ENCODE results near the gene C2orf42.
A peak's percentile ranks its signal among the peaks of the same experiment; 100 is the strongest.
"Not testable (repeated sequence)": the region's sequence is repeated elsewhere in the genome, so short reads cannot be mapped to it uniquely, and the experiment has no call there.

Gene C2orf42

DNA sequence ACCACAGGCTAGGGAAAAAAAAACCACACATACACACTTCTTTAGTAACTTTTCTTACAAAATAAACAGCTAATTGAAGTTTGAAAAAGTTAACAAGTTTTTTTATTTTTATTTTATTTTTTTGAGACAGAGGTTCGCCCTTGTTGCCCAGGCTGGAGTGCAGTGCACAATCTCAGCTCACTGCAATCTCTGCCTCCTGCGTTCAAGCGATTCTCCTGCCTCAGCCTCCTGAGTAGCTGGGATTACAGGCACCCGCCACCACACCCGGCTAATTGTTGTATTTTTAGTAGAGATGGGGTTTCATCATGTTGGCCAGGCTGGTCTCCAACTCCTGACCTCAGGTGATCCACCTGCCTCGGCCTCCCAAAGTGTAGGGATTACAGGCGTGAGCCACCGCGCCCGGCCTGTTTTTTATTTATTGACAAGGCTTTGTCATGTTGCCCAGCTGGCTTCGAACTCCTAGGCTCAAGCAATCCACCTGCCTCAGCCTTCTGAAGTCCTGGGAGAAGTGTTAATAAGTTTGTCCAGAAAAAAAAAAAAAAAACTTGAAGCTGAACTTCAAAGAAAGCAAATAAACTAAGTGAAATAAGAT lies 21.1 kb downstream of the C2orf42 start:
- not testable (repeated sequence) for DNase-seq

DNA sequence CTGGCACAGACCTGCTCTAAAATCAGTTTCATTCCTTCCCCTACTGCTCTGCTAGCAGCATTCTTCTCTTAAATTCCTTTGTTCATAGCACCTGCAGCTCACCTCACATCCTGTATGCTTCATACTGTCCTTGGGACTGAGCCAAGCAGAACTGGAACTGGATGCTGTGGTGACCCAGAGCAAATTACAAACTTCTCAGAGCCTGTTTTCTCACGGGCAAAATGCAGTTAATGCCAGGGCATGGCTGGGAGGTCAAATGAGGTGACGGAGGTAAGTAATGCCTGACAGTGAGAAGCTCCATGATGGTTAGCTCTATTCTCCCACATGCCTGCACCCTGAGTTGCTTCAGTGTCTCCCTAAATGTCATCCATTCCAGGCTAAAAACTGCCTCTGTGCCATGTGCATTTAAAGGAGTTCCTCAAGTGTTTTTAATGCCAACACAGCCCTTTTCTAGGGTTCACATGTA lies 29.7 kb downstream of the C2orf42 start:
- DNase-seq: no peak

DNA sequence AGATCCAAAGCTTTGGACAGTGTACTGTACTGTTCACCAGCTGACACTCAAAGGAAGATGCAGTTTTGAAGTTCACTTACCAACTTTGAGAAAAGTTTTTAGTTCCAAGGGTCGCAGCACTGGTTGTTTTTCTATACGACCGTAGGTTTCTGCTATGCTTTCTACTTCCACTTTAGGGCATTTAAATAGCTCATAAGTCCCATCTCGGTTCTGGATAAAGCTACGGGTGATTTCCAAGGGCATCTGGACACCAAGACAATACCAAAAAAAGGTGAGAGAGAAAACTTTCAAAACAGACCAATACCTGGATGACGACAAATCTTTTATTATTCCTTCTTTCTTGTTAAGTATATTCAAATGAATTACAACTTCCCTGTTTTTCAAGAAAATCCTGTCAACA lies 30.3 kb downstream of the C2orf42 start:
- DNase-seq: no peak

DNA sequence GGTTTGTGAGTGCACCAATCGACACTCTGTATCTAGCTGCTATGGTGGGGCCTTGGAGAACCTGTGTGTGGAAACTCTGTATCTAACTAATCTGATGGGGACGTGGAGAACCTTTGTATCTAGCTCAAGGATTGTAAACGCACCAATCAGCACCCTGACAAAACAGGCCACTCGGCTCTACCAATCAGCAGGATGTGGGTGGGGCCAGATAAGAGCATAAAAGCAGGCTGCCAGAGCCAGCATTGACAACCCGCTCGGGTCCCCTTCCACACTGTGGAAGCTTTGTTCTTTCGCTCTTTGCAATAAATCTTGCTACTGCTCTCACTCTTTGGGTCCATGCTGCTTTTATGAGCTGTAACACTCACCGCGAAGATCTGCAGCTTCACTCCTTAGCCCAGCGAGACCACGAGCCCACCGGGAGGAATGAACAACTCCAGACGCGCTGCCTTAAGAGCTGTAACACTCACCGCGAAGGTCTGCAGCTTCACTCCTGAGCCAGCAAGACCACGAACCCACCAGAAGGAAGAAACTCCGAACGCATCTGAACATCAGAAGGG lies 41.6 kb downstream of the C2orf42 start:
- not testable (repeated sequence) for DNase-seq

DNA sequence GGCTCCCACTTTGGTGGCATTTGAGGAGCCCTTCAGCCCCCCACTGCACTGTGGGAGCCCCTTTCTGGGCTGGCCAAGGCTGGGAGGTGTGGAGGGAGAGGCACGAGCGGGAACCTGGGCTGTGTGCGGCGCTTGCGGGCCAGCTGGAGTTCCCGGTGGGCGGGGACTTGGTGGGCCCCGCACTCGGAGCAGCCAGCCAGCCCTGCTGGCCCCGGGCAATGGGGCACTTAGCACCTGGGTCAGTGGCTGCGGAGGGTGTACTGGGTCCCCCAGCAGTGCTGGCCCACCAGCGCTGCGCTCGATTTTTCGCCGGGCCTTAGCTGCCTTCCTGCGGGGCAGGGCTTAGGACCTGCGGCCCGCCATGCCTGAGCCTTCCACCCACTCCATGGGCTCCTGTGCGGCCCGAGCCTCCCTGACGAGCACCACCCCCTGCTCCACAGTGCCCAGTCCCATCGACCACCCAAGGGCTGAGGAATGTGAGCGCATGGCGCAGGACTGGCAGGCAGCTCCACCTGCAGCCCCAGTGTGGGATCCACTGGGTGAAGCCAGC lies 42.5 kb downstream of the C2orf42 start:
- DNase-seq: not testable (repeated sequence)

DNA sequence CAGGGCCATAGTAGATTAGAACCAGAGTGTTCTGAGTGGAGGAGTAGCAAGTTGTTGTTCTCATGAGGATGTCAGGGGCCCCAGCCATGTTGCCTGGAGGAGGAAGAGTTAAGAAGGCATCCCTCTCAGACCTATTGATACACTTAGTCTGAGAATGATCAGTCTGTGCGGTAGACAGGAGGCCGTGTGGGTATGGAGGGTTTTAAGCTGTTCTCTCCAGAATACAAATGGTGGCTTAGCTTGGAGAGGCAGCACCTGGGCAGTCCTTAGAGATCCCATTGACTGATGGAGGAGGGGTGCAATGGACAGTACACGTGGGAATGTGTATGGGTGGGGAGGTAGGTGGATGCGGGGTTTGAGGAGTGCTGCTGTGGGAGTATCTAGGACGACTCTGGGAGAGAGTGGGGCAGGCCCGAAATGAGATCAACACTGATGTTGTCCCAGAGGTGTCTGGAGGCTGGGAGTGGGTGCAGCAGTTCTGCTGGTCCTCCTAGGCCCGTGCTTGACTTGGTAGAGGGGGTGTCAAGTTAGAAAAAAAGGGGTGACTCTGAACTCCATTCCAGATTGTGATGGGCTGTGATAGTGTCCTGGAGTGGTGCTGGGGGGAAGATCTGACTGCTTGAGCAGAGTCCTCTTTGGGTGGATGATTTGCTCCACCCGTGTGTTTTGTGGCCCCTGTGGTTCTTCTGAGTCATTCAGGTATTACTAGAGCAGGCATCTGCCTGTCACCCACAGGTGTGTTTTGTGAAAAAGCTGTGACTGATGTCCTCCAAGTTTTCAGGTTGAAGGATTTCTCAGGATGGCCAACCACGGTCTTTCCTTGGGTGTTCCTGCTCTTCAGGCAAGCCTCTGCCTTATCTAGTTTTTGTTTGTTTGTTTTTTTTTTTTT lies 44.7 kb downstream of the C2orf42 start:
- no peak for DNase-seq

DNA sequence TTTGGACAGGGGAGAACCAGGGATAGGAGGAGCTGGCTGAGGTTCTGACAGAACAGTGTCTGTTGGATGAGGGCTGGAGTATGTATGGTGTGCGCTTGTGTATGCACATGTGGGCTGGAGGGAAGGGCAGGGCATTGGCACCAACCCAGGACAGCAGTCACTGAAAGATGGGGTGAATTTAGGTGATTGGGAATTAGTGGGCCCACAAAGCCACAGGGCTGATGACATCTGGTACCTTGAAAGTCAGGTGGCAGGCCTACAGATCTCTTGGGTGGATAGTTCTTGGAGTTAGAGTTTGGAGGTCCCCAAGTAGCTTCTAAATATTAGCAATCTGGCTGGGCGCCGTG lies 45.7 kb downstream of the C2orf42 start:
- DNase-seq: no peak

DNA sequence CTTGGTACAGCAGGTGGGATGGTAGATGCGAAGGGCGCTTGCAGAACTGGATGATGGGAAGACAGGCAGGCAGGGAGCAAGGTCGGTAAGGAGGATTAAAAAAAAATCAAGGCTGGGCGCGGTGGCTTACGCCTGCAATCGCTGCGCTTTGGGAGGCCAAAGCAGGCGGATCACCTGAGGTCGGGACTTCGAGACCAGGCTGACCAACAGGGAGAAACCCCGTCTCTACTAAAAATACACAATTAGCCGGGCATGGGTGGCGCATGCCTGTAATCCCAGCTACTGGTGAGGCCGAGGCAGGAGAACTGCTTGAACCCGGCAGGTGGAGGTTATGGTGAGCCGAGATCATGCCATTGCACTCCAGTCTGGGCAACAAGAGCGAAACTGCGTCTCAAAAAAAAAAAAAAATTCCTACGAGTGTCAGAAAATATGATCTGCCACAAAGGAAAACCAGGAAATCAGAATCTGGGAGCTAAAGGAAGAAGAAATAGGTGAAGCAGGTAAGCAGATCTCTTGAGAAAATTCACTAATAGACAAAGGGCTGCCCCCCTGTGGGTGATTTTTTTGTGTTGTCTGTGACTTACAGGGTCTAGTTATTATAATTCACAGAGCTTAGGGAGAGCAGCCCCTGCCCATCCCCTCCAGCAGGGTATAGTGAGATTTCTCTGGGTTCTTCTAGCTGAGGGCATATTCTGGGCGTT lies 46.2 kb downstream of the C2orf42 start:
- DNase-seq: no peak

DNA sequence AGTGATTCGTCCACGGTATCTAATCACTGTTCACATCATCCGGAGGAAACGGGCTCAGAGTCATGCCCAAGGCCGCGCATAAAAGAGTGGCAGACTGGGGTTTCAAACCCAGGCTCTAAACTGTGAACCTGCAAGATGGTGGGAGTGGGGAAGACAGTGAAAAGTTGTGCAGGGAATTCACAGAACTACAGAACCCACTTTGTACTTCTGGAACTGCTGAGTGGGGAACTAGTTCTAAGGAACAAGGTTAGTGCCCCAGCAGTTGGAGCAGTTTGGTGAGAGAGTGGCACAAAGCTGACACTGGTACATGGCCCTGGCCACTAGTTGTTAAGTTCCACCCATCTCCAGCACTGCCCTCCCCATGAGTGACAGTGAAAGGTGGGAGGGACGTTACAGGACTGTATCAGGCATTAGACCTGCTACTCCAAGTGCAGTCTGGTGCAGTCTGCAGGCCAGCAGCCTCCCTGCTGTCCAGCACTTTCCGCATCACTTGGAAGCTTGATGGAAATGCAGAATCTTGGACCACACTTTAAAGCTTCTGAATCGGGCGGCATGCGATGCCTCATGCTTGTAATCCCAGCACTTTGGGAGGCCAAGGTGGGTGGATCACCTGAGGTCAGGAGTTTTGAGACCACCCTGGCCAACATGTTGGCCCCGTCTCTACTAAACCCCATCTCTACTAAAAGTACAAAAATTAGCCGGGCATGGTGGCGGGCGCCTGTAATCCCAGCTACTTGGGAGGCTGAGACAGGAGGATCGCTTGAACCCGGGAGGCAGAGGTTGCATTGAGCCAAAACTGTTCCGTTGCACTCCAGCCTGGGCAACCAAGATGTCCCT lies 47.3 kb downstream of the C2orf42 start:
- DNase-seq: peak; percentile 50

DNA sequence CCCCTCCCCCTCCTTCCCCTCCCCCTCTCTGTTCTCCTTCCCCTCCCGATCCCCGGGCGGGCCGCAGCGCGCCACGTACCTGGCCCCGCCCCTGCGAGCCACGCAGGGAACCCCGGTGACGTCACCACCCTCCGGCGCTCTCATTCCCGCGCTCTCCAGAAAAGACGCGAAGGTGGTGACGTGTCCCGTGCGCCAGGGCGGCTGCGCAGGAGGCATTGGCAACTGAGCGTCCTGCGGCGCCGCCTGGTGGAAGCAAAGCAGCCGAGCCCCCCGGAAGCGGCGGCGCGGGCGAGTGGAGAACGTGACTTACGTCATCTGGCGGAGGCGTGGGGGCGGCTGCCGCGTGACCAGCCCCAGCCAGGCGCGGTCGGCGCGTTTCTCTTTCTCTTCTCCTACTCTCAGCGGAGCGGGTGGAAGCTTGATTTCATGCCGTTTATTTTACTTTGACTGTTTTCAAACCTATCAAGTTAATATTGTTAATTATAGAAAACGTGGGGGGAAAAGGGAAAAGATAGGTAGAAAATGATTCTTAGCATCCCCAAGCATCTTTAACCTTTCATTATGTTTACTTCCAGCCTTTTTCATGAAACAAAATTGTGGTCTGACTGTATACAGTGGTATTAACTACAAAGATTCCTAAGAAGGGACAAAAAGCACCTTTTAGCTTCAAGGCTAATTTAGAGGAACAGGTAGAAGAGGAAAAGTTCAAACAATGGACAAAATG lies 48.1 kb downstream of the C2orf42 start:
- peak; percentile 99 for DNase-seq

DNA sequence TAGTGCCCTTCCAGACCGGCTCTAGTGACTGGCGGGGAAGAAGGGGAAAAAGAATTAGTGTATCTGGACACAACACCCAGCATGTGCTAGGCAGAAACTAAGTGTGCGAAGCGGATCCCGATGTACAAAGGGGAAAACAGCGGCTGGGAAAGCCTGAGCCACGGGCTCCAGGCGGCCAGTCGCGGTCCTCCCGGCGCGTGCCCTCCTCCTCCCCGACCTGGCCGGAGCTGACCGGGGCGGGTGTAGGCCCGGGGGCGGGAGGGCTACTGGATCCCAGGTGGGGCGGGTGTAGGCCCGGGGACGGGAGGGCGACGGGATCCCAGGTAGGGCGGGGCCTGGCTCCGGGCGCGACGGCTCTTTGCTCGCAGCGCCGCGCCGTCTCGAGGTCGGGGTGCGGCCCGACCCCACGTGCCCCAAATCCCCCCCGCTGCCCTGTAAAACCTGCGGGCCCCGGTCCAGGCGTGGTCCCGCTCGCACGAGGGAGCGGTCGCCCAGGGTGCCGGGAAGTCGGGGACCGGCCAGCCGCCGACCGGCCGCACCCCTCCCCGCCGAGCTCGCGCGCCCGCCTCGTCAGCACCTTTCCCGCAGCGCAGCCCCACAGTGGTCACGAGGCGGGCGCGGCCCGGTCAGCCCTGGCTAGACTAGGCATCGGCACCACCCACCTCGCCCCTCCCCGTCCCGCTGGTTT lies 48.8 kb downstream of the C2orf42 start:
- peak; percentile 40 for DNase-seq

DNA sequence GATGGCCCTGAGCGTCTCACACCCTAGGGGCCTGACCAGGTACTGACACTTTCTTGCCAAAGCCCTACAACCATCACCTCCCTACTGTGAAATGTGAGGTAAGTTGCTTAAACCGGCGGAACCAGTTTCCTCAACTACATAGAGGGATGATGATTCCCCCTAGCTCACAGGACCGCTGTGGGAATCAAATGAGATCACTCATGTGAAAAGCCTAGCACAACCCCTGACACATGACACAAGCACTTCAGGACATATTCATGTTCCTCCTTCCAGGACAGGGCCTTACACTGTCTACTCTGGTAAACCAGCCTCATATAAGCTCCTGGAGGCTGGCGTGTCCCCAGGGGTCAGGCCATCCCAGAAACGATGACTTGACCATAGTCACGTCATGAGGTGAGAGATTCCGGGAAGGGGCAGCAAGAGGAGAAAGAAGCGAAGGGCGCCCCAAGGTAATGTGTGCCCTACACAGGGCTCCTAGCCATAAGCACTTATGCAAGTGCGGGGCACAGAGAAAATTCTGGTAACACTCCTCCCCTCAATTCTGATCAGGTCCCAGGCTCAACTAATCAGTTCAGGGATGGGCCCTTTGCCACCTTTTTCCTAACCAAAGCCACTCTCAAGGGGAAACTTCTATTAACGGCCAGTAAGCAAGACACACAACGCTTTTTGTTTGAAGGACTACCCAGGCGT lies 49.5 kb downstream of the C2orf42 start:
- peak; percentile 45 for DNase-seq

DNA sequence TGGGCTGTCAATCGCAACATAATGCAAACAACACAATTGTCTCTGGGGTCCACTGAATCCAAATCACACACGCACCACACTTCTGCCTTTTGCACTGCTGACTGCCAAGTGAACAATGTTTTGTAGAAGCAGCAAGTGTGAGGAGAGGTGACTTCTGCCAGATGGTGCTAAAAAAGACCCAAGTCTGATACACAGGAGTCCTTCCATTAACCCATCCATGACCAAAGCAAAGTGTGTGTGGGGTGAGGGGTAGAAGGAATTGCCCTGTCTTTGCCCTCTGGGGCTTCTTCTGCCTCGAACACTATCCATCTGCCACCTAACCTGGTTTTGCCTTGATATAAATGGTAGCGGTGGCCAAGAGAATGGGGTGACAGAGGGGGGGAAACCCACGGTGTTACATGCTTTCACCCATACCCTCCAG lies 50.0 kb downstream of the C2orf42 start:
- DNase-seq: no peak

DNA sequence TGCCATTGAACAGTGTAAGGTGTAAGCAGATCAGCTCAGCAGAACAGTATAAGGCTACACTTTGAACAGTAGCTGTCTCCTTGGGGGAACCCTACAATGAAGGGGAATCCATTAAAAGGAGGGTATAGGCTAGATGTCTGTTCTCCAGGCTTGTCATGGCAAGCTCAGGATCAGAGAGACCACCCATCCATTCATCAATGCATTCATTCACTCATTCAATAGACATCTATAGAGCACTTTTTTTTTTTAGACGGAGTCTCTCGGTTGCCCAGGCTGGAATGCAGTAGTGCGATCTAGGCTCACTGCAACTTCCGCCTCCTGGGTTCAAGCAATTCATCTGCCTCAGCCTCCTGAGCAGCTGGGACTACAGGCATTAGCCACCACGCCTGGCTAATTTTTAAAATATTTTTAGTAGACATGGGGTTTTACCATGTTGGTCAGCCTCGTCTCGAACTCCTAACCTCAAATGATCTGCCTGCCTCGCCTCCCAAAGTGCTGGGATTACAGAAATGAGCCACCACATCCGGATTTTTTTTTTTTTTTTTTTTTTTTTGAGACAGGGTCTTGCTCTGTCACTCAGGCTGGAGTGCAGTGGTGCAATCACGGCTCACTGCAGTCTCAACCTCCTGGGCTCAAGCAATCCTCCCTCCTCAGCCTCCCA lies 56.4 kb downstream of the C2orf42 start:
- DNase-seq: not testable (repeated sequence)

DNA sequence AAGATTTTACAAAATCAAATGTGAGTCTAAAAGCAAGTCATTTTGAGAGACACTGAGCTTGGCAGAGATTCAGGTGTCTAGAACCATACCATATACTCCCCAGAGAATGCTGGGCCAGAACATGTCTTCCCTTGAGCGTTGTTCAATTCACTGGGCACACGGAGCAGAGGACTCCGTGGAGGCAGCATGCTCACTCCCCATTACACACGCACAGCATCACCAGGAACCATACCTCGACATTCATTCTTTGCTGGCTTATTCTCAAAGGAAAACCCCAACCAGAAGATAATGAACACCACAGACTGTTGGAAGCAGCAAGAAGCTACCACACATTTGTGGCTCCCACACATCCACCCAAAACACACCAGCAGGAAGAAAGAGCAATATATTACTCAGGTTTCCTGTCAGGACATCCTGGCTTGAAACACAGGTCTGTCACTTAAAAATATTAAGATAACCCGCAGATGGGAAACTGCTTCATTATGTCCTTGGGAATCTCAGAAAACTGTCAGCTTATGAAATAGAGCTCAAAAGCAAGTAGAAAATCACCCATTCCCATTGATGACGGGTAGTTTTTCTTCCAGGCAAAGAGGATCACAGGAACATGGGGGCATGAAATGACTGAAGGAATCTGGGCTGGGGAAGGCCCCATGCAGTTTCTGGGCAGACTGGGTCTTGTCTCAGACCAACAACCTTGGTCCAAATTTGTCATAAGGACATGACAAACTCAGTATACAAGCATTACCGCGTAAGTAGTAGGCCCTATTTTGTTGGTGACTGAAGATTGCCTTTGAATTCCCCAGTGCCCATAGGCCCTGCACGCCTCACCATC lies 57.1 kb downstream of the C2orf42 start:
- DNase-seq: no peak

DNA sequence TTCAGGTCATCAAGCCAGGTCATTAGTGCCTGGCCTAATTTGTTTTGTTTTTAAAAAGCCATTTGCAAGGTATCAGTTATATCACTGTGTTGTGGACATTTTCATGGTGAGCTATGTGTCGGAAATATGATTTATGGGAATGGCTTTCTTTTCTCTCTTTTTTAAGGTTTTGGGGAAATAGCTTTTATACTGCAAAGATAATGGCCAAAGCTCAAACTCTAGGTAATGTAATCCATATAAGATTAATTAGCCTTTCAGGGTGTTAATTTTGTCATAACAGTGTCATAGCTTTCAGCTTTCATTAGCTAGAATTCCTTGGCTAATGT lies 57.7 kb downstream of the C2orf42 start:
- DNase-seq: no peak

DNA sequence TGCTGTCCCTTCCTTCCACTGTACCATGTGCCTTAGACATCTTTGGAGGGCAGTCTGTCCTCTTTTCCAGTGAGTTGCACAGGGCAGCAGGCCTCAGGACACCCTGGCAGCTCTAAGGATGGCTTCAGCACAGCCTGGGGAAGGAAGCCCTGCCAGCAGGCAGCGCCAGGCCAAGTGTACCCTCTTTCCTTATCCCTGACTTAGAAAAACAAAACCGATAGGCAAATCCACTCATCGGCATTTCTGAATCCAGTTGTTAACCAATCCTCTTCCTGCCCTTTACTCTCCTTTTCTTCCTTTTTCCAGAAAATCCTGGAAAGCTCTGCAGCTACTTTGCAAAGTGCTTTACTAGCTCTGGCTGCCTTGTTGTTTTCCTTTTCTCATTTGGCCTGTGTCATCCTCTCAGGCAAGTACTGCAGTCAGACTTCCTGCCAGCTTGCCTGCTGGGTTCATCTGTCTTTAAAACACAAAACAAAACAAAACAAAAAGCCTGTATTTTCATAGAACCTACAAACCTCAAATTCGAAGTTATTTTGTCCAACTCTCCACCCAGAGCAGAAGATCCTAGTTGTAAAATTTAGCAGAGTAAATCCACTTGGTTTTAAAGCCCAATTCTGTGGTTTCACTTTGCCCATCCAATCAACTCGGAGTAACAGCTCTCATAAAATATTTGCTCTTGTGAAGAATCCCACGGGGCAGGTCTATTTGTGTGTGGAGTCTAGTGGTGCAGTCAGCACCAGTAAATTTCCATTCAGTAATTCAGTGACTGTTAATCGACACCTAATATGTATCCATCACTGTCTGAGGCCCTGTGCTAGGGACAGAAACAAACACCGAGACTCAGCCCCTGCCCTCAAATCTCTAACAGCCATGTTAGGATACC lies 58.3 kb downstream of the C2orf42 start:
- peak; percentile 65 for DNase-seq

All from fibroblast of skin of scalp (primary cell).